GM18498 (cell line): Measurements from ENCODE around the gene MMP28.

Experiments used
- ATAC-seq: cut with Tn5 transposase; IDR thresholded peaks from one replicate; pipeline ENCODE4 v1.9.1; 2021; ENCODE audit warnings: mild to moderate bottlenecking, moderate library complexity; ENCODE audit not compliant: unreplicated experiment

Gene MMP28

DNA sequence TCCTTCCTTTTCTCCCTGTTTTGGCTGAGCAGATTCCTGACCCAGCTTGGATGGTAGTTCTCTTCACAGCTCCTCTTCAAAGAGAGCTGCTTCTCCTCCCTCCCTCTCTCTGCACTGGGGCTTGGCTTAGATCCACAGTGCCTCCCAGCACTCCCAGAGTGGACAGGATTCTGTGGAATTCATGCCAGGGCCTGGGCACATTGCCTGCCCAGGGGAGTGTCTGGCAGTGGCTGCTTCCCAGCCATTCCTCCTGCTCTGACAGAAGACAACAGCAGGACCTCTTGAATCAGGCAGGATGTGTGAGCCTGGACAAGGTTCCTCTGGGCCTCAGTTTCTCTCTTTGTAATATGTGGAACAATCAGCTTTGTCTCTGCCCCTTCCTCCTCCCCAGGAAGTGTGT is 4.5 kb upstream of the MMP28 start:
- ATAC-seq: no peak

DNA sequence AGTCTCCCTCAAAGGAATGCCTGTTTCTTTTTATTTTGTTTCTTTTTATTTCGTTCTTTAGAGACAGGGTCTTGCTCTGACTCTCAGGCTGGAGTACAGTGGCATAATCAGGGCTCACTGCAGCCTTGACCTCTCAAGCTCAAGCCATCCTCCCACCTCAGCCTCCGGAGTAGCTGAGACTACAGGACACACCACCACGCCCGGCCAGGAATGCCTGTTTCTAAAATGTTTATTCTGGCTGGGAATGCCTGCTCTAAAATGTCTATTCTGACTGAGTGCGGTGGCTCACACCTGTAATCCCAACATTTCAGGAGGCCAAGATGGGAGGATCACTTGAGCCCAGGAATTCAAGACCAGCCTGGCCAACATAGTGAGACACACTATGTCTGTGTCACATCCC is 2.5 kb upstream of the MMP28 start:
- no peak for ATAC-seq

GRCh38 chr17:35797370-35797769 is 1.9 kb upstream of the MMP28 start:
- no peak for ATAC-seq

DNA sequence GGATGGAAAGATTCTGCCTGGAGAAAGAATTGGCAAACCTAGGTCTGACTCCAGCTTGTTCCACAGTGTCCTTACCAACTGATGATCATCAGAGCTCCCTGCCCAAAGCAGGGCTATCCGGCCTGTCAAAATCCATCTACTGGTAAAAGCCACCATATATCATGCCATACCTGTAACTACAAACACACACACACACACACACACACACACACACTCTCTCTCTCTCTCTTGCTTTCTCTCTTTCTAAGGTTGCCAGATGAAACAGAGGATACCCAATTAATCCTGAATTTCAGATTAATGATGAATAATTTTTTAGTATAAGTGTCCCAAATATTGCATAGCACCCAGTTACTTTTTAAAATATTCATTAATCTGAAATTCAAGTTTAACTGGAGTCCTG is 1.5 kb upstream of the MMP28 start:
- no peak for ATAC-seq

DNA sequence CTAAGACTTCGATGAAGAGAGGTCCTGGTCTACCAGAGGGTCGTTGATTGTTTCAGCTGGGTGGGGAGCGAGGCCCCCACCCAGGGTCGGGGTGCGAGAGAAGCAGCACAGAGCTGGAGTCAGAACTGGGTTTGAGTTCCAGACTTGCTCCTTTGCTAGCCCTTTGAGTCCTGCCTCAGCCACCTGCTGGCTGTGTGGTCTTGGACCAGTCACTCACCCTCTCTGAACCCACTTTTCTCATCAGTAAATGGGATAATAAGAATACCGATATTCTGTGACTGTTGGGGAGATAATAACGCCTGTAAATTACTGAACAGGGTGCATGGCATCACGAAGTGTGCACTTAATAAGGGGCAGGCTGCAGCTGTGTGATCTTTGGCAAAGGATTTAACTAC is 427 bp upstream of the MMP28 start:
- no peak for ATAC-seq

GRCh38 chr17:35793257-35793656 is 2.2 kb downstream of the MMP28 start:
- no peak for ATAC-seq

- no peak for ATAC-seq
These were observed 3.6 kb downstream of the MMP28 start for GRCh38 chr17:35791681-35792350.

GRCh38 chr17:35790841-35791240 is 4.6 kb downstream of the MMP28 start:
- no peak for ATAC-seq

- no peak for ATAC-seq
These were observed 6.7 kb downstream of the MMP28 start for GRCh38 chr17:35788477-35789368.

DNA sequence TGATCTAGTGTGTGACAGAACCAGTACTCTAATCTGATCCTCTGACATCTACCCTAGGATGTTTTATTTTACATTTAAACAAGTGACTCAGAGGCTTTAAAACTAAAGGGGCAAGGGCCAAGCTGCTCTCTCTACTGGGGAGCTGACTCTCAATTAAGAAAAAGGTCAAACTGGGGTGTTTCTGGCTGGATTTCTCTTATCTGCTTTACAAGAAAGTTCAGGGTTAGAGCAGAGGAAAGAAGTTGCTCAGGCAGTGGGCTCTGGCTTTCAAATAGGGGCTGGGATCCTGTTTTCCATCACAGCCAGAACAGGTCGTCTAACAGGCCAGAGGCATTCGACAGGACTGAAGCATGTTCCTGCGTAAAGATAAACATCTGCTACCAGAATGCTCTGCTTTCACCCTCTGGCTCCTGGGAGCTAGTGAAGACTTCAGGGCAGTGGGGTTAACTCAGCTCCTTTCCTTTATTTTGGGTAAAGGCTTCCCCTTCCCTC is 8.5 kb downstream of the MMP28 start:
- no peak for ATAC-seq

DNA sequence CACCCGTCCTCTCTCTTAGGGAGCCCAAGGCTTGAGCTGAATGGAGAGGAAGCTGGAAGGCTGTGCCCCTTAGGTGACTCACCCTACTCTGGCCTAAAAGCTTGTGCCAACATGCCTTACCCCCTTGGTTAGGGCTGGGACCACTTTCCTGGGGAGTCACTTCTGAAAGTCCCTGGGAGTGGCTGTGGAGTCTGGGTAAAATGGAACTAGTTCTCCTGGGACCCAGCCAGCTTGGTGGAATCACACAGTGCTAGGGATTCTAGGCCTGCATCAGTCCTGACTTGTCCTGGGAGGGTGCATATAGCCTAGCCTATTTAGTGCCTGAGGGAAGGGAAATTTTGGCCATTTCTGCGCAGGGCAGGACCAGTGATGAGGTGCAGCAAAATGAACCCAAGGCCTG is 10.5 kb downstream of the MMP28 start:
- no peak for ATAC-seq

- no peak for ATAC-seq
These were observed 14.5 kb downstream of the MMP28 start for GRCh38 chr17:35780950-35781349.

DNA sequence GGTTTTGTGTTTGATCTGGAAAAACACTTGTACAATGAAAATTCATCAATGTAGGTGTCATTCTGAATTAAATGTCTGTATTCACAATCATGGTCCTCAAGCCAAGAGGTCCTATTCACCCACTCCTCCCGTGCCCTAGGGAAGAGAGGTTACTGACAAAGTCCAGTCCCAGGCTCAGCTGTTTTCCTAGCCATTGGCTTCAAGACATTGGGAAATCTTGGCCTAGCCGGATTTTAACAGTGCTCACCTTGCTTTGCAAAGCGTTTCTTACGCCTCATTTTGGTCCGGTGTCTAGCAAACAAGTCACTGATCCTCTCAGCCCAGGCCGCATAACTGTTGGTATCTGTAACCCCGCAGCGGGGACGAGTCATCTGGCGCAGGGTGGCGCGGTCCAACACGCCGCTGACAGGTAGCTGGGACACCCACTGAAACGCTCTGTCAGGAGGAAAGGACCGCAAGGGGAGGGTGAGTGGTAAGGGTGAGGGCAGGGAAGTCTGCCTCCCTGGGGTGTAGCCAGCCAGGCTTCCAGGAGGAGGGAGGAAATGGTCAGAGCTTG is 16.7 kb downstream of the MMP28 start:
- ATAC-seq: no peak

DNA sequence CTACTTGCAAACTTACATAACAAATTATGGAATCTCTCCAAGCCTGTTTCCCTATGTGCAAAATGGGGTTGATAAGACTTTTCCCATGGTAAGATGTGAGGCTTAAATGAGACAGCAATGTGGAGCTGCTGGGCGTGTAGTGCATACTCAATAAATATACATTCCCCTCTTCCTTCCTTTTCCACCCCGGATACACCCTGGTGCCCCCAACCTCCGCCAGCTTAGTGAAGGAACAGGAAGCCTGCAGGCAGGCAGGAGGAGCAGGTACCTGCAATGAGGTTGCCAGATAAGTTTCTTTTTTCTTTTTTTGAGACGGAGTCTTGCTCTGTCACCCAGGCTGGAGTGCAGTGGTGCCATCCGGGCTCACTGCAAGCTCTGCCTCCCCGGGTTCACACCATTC is 19.9 kb downstream of the MMP28 start:
- no peak for ATAC-seq

DNA sequence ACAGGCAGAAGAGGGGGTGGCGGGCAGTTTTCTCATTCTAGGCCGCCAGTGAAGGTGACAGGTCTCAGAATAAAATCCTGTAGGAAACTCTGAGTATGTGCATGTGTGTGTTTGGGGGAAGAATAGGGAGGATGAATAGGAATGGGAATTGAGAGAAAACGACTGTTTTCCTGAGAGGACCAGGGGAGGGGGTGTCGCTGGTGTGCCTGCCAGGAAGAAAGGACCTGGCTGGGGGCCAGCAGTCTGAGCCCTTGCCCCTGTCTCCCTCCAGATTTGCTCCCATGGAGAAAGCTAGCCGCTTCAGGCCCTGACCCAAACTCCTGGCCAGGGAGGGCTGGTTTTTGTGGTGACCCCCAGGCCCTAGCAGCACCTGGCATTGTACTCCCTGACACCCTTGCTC is 20.4 kb downstream of the MMP28 start:
- no peak for ATAC-seq

- no peak for ATAC-seq
These were observed 20.9 kb downstream of the MMP28 start for GRCh38 chr17:35774499-35774898.

- no peak for ATAC-seq
These were observed 21.6 kb downstream of the MMP28 start for GRCh38 chr17:35773679-35774425.

DNA sequence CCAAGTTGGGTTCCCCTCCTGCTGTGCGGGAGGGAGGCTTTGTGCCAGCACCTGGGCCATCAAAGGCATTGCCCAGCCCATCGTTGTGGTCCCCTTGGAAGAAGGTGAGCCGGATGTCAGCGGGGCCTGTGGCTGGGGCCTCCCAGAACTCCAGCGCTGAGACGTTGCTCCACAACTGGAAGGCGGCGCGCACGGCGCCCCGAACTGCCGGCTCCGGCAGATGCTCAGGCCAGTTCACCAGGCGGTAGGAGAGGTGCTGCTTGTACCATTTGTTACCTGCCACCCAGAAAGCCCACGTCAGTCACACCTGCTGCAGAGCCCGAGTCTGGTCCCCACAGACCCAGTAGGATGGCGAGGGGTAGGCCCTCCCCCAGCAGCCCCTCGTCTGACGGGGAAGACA is 22.3 kb downstream of the MMP28 start:
- ATAC-seq: no peak

GRCh38 chr17:35769895-35770486 is 25.4 kb downstream of the MMP28 start:
- no peak for ATAC-seq

DNA sequence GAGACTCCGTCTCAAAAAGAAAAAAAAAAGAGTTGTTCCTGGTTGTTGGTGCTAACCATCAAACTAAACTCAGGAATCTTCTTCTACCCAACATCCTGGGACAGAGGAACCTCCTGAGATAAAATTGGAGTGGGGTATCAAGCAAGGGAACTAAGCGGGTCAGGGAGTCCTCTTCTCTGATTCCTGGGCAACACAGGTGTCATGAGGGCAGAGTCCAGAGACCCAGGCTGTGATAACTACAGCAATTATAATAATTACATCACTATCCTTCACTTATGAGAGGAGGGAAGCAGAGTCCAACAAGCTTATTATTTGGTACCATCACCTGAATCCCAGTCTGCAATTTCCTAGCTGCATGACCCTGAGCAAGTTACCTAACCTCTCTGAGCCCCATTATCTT is 26.6 kb downstream of the MMP28 start:
- ATAC-seq: no peak
